ENCODE data around the gene PLCB1.

PLCB1 gene

DNA sequence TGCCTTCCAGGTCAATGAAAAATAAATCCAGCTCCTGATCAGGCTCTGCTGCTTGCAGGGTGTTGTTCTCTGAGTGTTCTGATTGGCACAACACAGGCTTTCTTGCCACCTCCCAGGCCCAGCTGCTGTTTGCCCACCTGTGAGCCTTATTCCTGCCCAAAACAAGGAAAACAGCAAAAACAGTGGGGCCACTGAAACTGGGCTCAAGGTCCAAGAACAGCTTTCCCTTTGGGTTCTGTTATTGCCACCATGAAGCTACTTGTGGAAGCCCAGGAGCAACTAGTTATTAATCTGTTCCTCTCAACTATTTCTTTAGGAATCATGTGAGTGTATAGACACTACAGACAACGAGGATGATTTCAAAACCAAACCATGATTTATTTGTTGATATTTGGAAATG lies 159.1 kb downstream of the PLCB1 start:
- Histone ChIP-seq H3K27me3 (ENCODE audit: insufficient read depth, low read depth) (no peaks in the 10 kb centered on the region), H2AFZ (ENCODE audit: low read depth) (no peak overlapping the region), H3K79me2 (ENCODE audit: insufficient read depth, low read depth) (no peaks in the 10 kb centered on the region), H3K27ac (no peak overlapping the region), H3K4me3 (IDR thresholded peaks at IDR 0.05; ENCODE audit: insufficient read depth, low read depth, low read length) (no peak overlapping the region), H3K4me2 (no peak overlapping the region), H3K36me3 (ENCODE audit: insufficient read depth) (no peaks in the 10 kb centered on the region), H3K9ac (no peak overlapping the region), H3K4me1 (ENCODE audit: low read depth, poor library complexity, severe bottlenecking) (no peaks in the 10 kb centered on the region), H4K20me1 (ENCODE audit: insufficient read depth) (no peaks in the 10 kb centered on the region)
- TF ChIP-seq, protein P1, sequence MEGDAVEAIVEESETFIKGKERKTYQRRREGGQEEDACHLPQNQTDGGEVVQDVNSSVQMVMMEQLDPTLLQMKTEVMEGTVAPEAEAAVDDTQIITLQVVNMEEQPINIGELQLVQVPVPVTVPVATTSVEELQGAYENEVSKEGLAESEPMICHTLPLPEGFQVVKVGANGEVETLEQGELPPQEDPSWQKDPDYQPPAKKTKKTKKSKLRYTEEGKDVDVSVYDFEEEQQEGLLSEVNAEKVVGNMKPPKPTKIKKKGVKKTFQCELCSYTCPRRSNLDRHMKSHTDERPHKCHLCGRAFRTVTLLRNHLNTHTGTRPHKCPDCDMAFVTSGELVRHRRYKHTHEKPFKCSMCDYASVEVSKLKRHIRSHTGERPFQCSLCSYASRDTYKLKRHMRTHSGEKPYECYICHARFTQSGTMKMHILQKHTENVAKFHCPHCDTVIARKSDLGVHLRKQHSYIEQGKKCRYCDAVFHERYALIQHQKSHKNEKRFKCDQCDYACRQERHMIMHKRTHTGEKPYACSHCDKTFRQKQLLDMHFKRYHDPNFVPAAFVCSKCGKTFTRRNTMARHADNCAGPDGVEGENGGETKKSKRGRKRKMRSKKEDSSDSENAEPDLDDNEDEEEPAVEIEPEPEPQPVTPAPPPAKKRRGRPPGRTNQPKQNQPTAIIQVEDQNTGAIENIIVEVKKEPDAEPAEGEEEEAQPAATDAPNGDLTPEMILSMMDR (conservative IDR thresholded peaks at IDR 0.05; ENCODE audit: low read depth, low read length) = no peak

- no peak overlapping the region for H3K9ac ChIP-seq
- TF ChIP-seq, protein P1 (conservative IDR thresholded peaks at IDR 0.05; ENCODE audit: low read depth, low read length) = no peak
- H3K79me2 ChIP-seq (ENCODE audit: insufficient read depth, low read depth) = no peaks in the 10 kb centered on the region
- no peak overlapping the region for H3K4me2 ChIP-seq
- H3K4me3 ChIP-seq (IDR thresholded peaks at IDR 0.05; ENCODE audit: insufficient read depth, low read depth, low read length) = no peak overlapping the region
- H3K27me3 ChIP-seq (ENCODE audit: insufficient read depth, low read depth) = no peaks in the 10 kb centered on the region
- no peaks in the 10 kb centered on the region for H3K36me3 ChIP-seq (ENCODE audit: insufficient read depth)
- H3K4me1 ChIP-seq (ENCODE audit: low read depth, poor library complexity, severe bottlenecking) = no peaks in the 10 kb centered on the region
- no peak overlapping the region for H2AFZ ChIP-seq (ENCODE audit: low read depth)
- H4K20me1 ChIP-seq (ENCODE audit: insufficient read depth) = no peaks in the 10 kb centered on the region
- H3K27ac ChIP-seq = no peak overlapping the region
Measured at GRCh38 chr20:8291873-8292272, 159.8 kb downstream of the PLCB1 start.

DNA sequence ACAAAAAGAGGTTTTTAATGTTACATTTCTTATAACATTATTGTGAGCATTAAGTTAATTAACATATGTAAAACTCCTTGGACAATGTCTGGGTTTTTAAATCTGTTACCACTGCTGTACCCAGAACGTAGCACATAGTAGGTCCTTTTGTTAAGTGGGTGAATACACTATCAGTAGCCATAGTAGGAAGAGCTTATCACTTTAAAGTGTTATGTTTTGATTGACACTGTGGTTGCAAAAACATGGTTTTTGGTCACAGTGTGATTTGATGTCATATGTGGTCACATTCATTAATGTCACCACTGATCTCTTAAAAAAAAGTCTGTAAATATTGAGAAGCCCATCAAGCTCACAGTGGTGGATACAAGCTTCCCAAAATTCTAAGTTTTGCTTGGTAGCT lies 160.7 kb downstream of the PLCB1 start:
- no peaks in the 10 kb centered on the region for H3K27me3 ChIP-seq (ENCODE audit: insufficient read depth, low read depth)
- no peak overlapping the region for H3K27ac ChIP-seq
- no peaks in the 10 kb centered on the region for H3K79me2 ChIP-seq (ENCODE audit: insufficient read depth, low read depth)
- TF ChIP-seq, protein P1 (conservative IDR thresholded peaks at IDR 0.05; ENCODE audit: low read depth, low read length) = no peak
- H3K4me3 ChIP-seq (IDR thresholded peaks at IDR 0.05; ENCODE audit: insufficient read depth, low read depth, low read length) = no peak overlapping the region
- H3K9ac ChIP-seq = no peak overlapping the region
- H3K4me2 ChIP-seq = no peak overlapping the region
- H4K20me1 ChIP-seq (ENCODE audit: insufficient read depth) = no peaks in the 10 kb centered on the region
- H3K36me3 ChIP-seq (ENCODE audit: insufficient read depth) = no peaks in the 10 kb centered on the region
- no peak overlapping the region for H2AFZ ChIP-seq (ENCODE audit: low read depth)
- H3K4me1 ChIP-seq (ENCODE audit: low read depth, poor library complexity, severe bottlenecking) = no peaks in the 10 kb centered on the region

- TF ChIP-seq, protein P1 (conservative IDR thresholded peaks at IDR 0.05; ENCODE audit: low read depth, low read length) = no peak
- Histone ChIP-seq H3K27me3 (ENCODE audit: insufficient read depth, low read depth) (no peaks in the 10 kb centered on the region), H3K79me2 (ENCODE audit: insufficient read depth, low read depth) (no peaks in the 10 kb centered on the region), H2AFZ (ENCODE audit: low read depth) (no peak overlapping the region), H3K4me3 (IDR thresholded peaks at IDR 0.05; ENCODE audit: insufficient read depth, low read depth, low read length) (no peak overlapping the region), H4K20me1 (ENCODE audit: insufficient read depth) (no peaks in the 10 kb centered on the region), H3K9ac (no peak overlapping the region), H3K4me1 (ENCODE audit: low read depth, poor library complexity, severe bottlenecking) (no peaks in the 10 kb centered on the region), H3K36me3 (ENCODE audit: insufficient read depth) (no peaks in the 10 kb centered on the region), H3K27ac (no peak overlapping the region), H3K4me2 (no peak overlapping the region)
Measured at GRCh38 chr20:8293750-8294149, 161.7 kb downstream of the PLCB1 start.

Data from KMS-11 (cell line).